Caki2 (cell line): ENCODE data around the gene NEU1. TPM values are rescaled to one million over a fixed set of nuclear protein-coding genes. Genes with fewer than 3 reads are reported as not detected.
"Not testable (repeated sequence)": the region's sequence is repeated elsewhere in the genome, so short reads cannot be mapped to it uniquely, and the experiment has no call there.

Source experiments
- DNase-seq: peaks from one replicate; pipeline ENCODE4 v3.0.0-alpha.2; 2015; ENCODE audit warnings: low read depth
- in situ Hi-C: cut with HindIII; loops from 2 replicates; pipeline ENCODE4 v1.10.0; 2016; ENCODE audit warnings: low sequenced_read_pairs, low pct_unique_long_range_greater_than_20kb, mixed read lengths
- total RNA-seq: library from RNA; depleted of rRNA; stranded (reverse); fragments of >200 nt; shearing (Covaris generic); gene quantifications from 2 replicates; pipeline ENCODE4 v1.2.3, GENCODE V29; 2014; ENCODE audit warnings: low replicate concordance; rRNA removed

The NEU1 gene
- total RNA-seq, 1 experiment from 2014 or later = 105 TPM

DNA sequence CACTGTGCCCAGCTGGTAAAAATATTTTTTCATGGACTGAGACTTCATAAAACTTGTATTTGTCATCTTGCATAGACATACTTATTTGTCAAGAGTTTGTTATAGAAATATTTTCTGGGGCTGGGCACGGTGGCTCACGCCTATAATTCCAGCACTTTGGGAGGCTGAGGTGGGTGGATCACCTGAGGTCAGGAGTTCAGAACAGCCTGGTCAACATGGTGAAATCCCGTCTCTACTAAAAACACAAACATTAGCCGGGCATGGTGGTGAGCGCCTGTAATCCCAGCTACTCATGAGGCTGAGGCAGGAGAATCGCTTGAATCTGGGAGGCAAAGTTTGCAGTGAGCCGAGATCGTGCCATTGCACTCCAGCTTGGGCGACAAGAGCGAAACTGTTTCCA is 54.0 kb downstream of the NEU1 start:
- in situ Hi-C loops, DNase-seq: not testable (repeated sequence)

Other genes starting within 250 kb of the NEU1 start
- not detected in 2 replicates for gene AIF1, start 247.6 kb downstream of the NEU1 start, total RNA-seq
- gene PRRC2A, start 242.1 kb downstream of the NEU1 start, total RNA-seq = 31.0 and 36.2 TPM in 2 replicates
- gene BAG6, start 210.2 kb downstream of the NEU1 start, total RNA-seq = 286 and 338 TPM in 2 replicates
- gene APOM, start 206.9 kb downstream of the NEU1 start, total RNA-seq = 9.2 TPM in 1 of 2 replicates, not detected in the other
- gene C6orf47, start 202.0 kb downstream of the NEU1 start, total RNA-seq = 12.4 and 21.5 TPM in 2 replicates
- gene GPANK1, start 197.8 kb downstream of the NEU1 start, total RNA-seq = 35.2 and 52.4 TPM in 2 replicates
- gene CSNK2B, start 196.7 kb downstream of the NEU1 start, total RNA-seq = 66.9 and 104 TPM in 2 replicates
- not detected in 2 replicates for gene LY6G5B, start 192.8 kb downstream of the NEU1 start, total RNA-seq
- 0.30 TPM in 1 of 2 replicates, not detected in the other for gene LY6G5C, start 181.8 kb downstream of the NEU1 start, total RNA-seq
- 46.9 and 75.6 TPM in 2 replicates for gene ABHD16A, start 159.5 kb downstream of the NEU1 start, total RNA-seq
- gene LY6G6F, start 156.0 kb downstream of the NEU1 start, total RNA-seq = not detected in 2 replicates
- gene LY6G6D, start 147.5 kb downstream of the NEU1 start, total RNA-seq = not detected in 2 replicates
- not detected in 2 replicates for gene LY6G6C, start 141.1 kb downstream of the NEU1 start, total RNA-seq
- gene MPIG6B, start 139.4 kb downstream of the NEU1 start, total RNA-seq = not detected in 2 replicates
- gene DDAH2, start 133.5 kb downstream of the NEU1 start, total RNA-seq = 214 and 216 TPM in 2 replicates
- 1,335 and 1,598 TPM in 2 replicates for gene CLIC1, start 126.3 kb downstream of the NEU1 start, total RNA-seq
- gene MSH5, start 122.8 kb downstream of the NEU1 start, total RNA-seq = 20.2 and 54.7 TPM in 2 replicates
- gene SAPCD1, start 100.2 kb downstream of the NEU1 start, total RNA-seq = 6.2 TPM in 1 of 2 replicates, not detected in the other
- gene VWA7, start 85.5 kb downstream of the NEU1 start, total RNA-seq = 5.5 and 6.1 TPM in 2 replicates
- gene VARS1, start 67.1 kb downstream of the NEU1 start, total RNA-seq = 122 and 144 TPM in 2 replicates
- 75.6 and 85.5 TPM in 2 replicates for gene LSM2, start 55.9 kb downstream of the NEU1 start, total RNA-seq
- gene HSPA1L, start 47.5 kb downstream of the NEU1 start, total RNA-seq = 0.61 and 2.0 TPM in 2 replicates
- 316 and 350 TPM in 2 replicates for gene HSPA1A, start 47.3 kb downstream of the NEU1 start, total RNA-seq
- 441 and 449 TPM in 2 replicates for gene HSPA1B, start 35.1 kb downstream of the NEU1 start, total RNA-seq
- gene SLC44A4, start 16.2 kb upstream of the NEU1 start, total RNA-seq = 0.54 TPM in 1 of 2 replicates, not detected in the other
- gene EHMT2, start 34.9 kb upstream of the NEU1 start, total RNA-seq = 74.6 and 79.0 TPM in 2 replicates
- gene ZBTB12, start 39.3 kb upstream of the NEU1 start, total RNA-seq = 5.5 and 9.3 TPM in 2 replicates
- 3.2 and 7.7 TPM in 2 replicates for gene C2, start 64.9 kb upstream of the NEU1 start, total RNA-seq
- 2.6 and 4.7 TPM in 2 replicates for gene CFB, start 83.3 kb upstream of the NEU1 start, total RNA-seq
- gene NELFE, start 96.2 kb upstream of the NEU1 start, total RNA-seq = 293 and 348 TPM in 2 replicates
- gene SKIC2, start 96.4 kb upstream of the NEU1 start, total RNA-seq = 29.2 and 49.6 TPM in 2 replicates
- gene DXO, start 109.3 kb upstream of the NEU1 start, total RNA-seq = 30.5 and 52.6 TPM in 2 replicates
- gene C4A, start 119.2 kb upstream of the NEU1 start, total RNA-seq = 0.30 TPM in 1 of 2 replicates, not detected in the other
- not detected in 2 replicates for gene C4B, start 152.0 kb upstream of the NEU1 start, total RNA-seq
- not detected in 2 replicates for gene CYP21A2, start 175.6 kb upstream of the NEU1 start, total RNA-seq
- gene TNXB, start 246.5 kb upstream of the NEU1 start, total RNA-seq = 0.90 and 1.4 TPM in 2 replicates